ENCODE measurements around the gene MAP1LC3B.
A peak's percentile ranks its signal among the peaks of the same experiment; 100 is the strongest.

The MAP1LC3B gene

GRCh38 chr16:87409153-87409552 is 17.0 kb downstream of the MAP1LC3B start:
- no peak for DNase-seq (ENCODE audit: low read depth in 3 of 3, low spot score in 1 of 3)

GRCh38 chr16:87409781-87410180 is 17.6 kb downstream of the MAP1LC3B start:
- DNase-seq (ENCODE audit: low read depth in 3 of 3, low spot score in 1 of 3) = no peak

- no peak for DNase-seq (ENCODE audit: low read depth in 3 of 3, low spot score in 1 of 3)
These were observed 18.4 kb downstream of the MAP1LC3B start for GRCh38 chr16:87410530-87410929.

- DNase-seq (ENCODE audit: low read depth in 3 of 3, low spot score in 1 of 3) = no peak
These were observed 18.8 kb downstream of the MAP1LC3B start for GRCh38 chr16:87410968-87411367.

- no peak for DNase-seq (ENCODE audit: low read depth in 3 of 3, low spot score in 1 of 3)
These were observed 19.5 kb downstream of the MAP1LC3B start for GRCh38 chr16:87411375-87412271.

DNA sequence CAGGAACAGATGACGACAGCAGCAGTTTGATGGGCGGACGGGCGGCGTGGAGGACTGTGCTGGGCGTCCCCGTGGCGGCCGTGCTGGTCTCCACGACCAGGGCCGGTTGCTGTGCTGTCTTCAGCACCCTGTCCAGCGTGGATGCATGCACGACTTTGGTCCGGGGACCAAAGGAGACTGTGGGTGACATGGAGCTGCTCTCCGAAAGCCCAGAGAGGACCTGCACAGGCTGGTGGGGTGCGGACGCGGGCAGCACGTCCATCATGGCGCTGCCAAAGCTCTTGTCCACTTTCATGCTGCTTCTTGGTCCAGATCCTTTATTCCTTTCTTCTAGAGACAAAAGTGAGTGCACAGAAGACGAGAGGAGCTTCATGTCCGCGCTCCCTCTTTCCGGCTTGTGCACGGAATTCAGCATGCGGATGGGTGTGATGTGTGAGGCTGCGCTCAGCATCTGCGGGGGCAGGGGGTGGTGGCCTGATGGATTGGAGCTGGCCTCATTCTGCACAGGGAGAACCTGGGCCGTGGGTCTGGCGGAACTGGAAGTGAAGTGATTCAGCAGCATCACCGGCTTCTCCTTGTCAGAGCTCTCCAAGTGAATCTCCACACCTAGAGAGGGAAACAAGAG is 20.3 kb downstream of the MAP1LC3B start:
- no peak for DNase-seq (ENCODE audit: low read depth in 3 of 3, low spot score in 1 of 3)

GRCh38 chr16:87412996-87413421 is 20.9 kb downstream of the MAP1LC3B start:
- no peak for DNase-seq (ENCODE audit: low read depth in 3 of 3, low spot score in 1 of 3)

DNA sequence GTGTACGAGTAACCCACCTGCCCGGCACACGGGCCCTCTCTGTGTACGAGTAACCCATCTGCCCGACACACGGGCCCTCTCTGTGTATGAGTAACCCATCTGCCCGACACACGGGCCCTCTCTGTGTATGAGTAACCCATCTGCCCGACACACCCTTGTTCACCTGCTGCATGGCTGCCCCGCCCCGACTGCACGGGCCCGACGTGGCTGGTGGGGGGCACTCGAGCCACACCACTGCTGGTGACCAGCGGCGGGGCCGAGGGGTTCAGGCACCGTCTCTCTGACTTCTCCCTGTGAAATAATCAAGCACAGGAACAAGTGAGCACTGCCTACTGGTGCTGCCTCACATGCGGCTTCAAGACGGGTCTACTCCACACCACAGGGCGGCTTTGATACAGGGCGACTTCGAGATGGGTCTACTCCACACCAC is 22.1 kb downstream of the MAP1LC3B start:
- DNase-seq (ENCODE audit: low read depth in 3 of 3, low spot score in 1 of 3) = no peak

- DNase-seq (ENCODE audit: low read depth in 3 of 3, low spot score in 1 of 3) = no peak
These were observed 23.3 kb downstream of the MAP1LC3B start for GRCh38 chr16:87415441-87415840.

DNA sequence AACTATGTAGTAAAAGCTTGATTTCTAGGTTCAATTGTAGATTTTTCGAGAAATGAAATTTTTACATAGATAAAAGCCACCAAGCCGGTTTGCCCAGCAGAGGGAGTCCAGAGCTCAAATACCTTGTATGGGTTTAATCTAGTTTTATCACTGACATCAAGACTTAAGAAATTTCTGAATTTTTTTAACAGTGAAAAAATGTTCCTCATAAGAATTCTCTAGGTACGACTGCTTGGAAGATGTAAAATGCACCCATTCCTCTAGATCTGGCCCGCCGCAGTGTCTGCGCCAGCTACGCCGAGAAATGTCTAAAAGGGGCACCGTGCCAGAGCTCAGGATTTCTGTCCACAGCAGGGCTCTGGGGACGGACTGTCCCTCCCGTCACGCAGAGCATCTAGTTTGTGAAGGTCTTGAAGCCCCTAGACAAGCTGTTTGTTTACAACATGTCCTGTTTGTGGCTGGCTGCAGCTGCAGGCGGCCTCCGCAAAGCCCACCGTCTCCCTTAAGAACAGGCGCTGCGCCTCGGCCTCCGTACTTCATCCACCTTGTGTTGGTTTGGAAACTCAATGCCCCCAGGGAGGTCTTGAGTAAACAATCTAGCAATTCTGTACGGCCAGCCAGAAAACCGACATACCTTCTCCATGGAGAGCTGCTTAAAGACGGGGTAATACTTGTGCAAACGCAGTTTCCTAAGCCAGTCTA is 24.8 kb downstream of the MAP1LC3B start:
- DNase-seq (ENCODE audit: low read depth in 3 of 3, low spot score in 1 of 3) = peak in 1 of 3 donors; percentile 16

- DNase-seq (ENCODE audit: low read depth in 3 of 3, low spot score in 1 of 3) = no peak
These were observed 25.4 kb downstream of the MAP1LC3B start for GRCh38 chr16:87417528-87417910.

DNA sequence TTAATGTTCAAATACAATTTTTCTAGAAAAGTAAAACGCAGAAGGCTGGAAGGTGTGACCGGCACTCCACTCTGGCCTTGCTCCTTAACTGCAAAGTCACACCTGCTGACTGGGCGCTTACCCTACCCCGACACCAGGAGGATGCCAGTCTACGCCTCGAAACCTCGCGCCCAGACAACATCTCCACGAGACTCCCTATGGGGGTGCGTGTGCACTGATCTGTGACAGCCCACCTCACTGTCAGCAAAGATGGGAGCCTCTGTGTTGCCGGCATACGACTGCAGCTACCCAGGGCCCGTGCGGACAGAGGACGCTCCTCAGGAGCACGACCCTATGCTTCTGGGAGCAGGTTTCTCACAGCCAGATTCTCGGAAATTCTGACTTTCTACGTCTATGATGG is 26.1 kb downstream of the MAP1LC3B start:
- DNase-seq (ENCODE audit: low read depth in 3 of 3, low spot score in 1 of 3) = no peak

DNA sequence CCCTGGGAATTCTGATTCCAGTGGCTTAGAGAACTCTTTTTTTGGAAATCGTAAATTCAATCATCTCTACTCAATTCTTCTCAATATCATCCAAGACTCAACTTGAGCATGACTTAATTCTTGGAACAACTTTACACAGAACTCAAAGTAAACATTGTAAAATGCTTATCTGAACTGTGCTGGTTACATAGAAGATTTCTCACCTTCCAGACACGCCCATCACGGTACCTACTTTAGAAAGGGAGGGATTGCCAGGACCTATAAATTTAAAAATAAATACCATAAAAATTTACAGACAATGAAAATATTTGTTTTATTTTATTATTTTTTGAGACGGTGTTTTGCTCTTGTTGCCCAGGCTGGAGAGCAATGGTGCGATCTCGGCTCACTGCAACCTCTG is 26.5 kb downstream of the MAP1LC3B start:
- DNase-seq (ENCODE audit: low read depth in 3 of 3, low spot score in 1 of 3) = no peak

DNA sequence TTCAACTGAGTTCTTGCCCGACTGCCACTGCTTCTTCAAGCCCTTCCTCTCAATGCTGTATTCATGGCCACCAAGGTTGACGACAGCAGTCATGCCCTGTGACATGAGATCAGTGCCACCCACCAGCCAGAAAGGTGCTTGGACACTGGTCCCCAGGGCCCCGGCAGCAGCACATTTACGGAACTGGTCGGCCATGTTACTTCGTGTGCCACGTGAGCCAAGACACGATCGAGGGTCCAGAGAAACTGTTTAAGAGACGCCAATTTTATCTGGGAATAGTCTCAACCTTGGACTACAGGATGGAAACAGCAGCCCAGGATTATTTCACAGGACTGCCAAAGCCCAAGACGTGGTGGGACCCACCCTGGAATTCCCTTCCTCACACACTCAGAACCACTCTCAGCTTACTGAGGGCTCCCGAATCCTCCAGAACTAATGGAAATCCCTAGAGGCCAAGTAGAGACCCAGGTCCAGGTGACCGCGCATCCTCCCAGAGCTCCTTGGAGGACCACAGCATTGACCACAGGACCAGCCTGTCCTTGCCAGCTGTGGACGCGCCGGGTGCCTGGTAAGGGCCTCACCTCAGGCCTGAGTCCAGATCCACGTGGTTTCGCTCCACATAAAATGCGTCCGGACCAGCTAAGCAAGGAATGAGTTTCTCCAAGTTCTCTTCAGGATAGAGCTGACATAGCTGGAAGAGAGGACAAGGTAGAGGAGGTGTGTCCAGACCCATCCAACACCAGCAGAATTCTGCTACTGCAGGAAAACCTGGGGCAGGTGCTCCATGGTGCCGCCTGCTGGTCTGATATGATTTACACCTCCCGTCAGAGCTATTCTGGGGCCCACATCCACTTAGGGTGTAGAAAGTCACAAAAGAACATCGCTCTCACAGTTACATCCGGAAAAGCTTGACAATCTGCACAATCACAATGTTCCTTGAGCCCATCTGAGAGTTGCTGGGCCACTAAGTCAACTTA is 28.2 kb downstream of the MAP1LC3B start:
- no peak for DNase-seq (ENCODE audit: low read depth in 3 of 3, low spot score in 1 of 3)

GRCh38 chr16:87421003-87421912 is 29.1 kb downstream of the MAP1LC3B start:
- no peak for DNase-seq (ENCODE audit: low read depth in 3 of 3, low spot score in 1 of 3)

GRCh38 chr16:87422106-87422505 is 30.0 kb downstream of the MAP1LC3B start:
- DNase-seq (ENCODE audit: low read depth in 3 of 3, low spot score in 1 of 3) = no peak

DNA sequence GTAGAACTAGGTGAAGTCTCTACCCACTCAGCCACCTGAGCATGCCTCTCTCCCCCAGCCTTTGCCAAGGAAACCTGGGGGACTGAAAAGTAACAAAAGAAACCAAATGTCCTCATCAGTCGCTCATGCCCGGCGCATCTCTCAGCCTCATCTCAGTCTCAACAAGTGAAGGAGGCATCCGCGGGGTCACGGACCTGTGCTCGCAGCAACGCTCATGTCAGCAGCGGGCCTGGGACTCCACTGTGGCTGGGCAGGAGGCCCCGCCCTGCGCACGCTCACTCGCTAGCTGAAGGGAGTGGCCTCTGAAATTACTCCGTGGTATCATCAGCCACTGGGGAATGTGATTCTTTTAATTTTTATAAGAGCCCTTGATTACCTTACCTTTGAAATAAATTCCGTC is 31.3 kb downstream of the MAP1LC3B start:
- no peak for DNase-seq (ENCODE audit: low read depth in 3 of 3, low spot score in 1 of 3)

DNA sequence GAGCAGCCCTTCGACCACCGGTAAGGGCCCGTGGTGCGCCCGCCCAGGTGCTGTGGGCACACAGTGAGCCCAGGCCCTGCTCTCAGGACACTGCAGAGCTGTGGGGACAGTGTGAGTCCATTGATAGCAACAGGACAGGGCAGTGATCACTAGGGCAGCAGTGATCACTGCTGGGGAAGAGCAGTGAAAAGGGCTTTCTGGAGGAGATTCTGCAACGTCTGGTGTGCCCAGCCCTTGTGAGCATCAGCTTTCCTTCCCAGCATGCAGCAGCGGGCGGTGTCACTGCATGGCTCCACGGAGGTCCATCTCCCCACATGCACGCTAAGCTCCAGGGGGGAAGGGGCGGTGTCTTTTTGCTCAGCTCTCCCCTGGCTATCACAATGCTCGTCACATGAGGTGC is 32.1 kb downstream of the MAP1LC3B start:
- no peak for DNase-seq (ENCODE audit: low read depth in 3 of 3, low spot score in 1 of 3)

DNA sequence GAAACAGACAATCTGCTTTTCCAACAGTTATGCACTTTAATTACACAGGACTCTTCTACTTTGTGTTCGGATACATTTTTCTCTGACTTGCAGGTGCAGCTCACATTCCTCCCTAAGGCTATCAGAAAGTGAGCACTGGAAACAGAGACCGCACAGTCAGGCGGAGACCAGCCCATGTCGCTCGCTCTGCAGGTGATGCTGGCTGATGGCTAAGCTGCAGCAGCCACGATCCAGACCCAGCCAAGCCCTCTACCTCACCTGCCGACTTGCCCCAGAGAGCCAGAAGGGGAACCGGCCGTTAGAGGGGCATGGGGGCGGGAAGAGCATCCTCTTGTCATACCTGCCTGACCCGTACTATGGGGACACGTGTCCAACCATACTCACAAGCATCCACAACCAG is 33.8 kb downstream of the MAP1LC3B start:
- no peak for DNase-seq (ENCODE audit: low read depth in 3 of 3, low spot score in 1 of 3)
